Prostate gland (tissue), 2 donors: ENCODE data around the gene ISOC2. TPM values are rescaled to one million over a fixed set of nuclear protein-coding genes. Genes with fewer than 3 reads are reported as not detected.
A peak's percentile ranks its signal among the peaks of the same experiment; 100 is the strongest.

Experiments
- DNase-seq: peaks from one replicate; pipeline ENCODE4 v3.0.0-alpha.2; 2019; ENCODE audit warnings: low spot score
- H3K27ac ChIP-seq, 2 donors: fragments of 200-600 bp; sonication (generic); 2 replicates each; pipeline ENCODE4 v1.5.1; 2017 to 2019
- H3K27me3 ChIP-seq: fragments of 200-600 bp; sonication (generic); replicated peaks from 2 replicates; pipeline ENCODE4 v1.5.1; 2019; ENCODE audit not compliant: insufficient read depth
- H3K36me3 ChIP-seq, 2 donors: fragments of 200-600 bp; sonication (generic); 1 replicate in 1 of 2; 2 replicates in 1 of 2; pipeline versions ENCODE4 v1.5.1 to v1.8.1; 2017 to 2019
- H3K4me1 ChIP-seq: fragments of 200-600 bp; sonication (generic); replicated peaks from 2 replicates; pipeline ENCODE4 v1.5.1; 2019
- H3K4me3 ChIP-seq, 2 donors: fragments of 200-600 bp; sonication (generic); 2 replicates each; pipeline ENCODE4 v1.5.1; 2017 to 2019
- H3K9me3 ChIP-seq: fragments of 200-600 bp; sonication (generic); 2 replicates; pipeline ENCODE4 v1.5.1; 2017
- POLR2A ChIP-seq: fragments of 450-650 bp; IDR thresholded peaks from one replicate; pipeline ENCODE4 v1.6.1; 2016; ENCODE audit warnings: antibody characterized with exemption, mild to moderate bottlenecking
- POLR2AphosphoS5 ChIP-seq: sonication (generic); formaldehyde crosslinking; IDR thresholded peaks from one replicate; pipeline ENCODE4 v1.6.1; 2017; ENCODE audit warnings: antibody characterized with exemption
- WGBS: methylation state at CpG from one replicate; pipeline ENCODE4 v1.1.5; 2018; 5-methylcytosine and 5-hydroxymethylcytosine counted together
- intact Hi-C: fragments of 100-400 bp; cut with DNase I; formaldehyde crosslinking; loops from one replicate; pipeline ENCODE4 v1.14.2; 2022
- total RNA-seq, 2 donors: library from RNA; depleted of rRNA; stranded (reverse); fragments of >200 nt; gene quantifications; one replicate each; pipeline ENCODE4 v1.1.0, GENCODE V29; 2016
- TF ChIP-seq, protein P1 (sequence below), 4 experiments: fragments of 200-600 bp in 2 of 4; fragments of 450-650 bp in 2 of 4; sonication (generic) in 2 of 4; IDR thresholded peaks; 1 replicate in 3 of 4; 2 replicates in 1 of 4; pipeline ENCODE4 v1.5.1; 2016 to 2019; ENCODE audit warnings: antibody characterized with exemption in 4 of 4, mild to moderate bottlenecking in 2 of 4, moderate library complexity in 2 of 4

The ISOC2 gene
- total RNA-seq, 2 donors from 2014 or later: 85.1 to 117 TPM

- TF ChIP-seq POLR2A: no peak
- TF ChIP-seq, protein P1, sequence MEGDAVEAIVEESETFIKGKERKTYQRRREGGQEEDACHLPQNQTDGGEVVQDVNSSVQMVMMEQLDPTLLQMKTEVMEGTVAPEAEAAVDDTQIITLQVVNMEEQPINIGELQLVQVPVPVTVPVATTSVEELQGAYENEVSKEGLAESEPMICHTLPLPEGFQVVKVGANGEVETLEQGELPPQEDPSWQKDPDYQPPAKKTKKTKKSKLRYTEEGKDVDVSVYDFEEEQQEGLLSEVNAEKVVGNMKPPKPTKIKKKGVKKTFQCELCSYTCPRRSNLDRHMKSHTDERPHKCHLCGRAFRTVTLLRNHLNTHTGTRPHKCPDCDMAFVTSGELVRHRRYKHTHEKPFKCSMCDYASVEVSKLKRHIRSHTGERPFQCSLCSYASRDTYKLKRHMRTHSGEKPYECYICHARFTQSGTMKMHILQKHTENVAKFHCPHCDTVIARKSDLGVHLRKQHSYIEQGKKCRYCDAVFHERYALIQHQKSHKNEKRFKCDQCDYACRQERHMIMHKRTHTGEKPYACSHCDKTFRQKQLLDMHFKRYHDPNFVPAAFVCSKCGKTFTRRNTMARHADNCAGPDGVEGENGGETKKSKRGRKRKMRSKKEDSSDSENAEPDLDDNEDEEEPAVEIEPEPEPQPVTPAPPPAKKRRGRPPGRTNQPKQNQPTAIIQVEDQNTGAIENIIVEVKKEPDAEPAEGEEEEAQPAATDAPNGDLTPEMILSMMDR (IDR thresholded peaks at IDR 0.05): no peak
- no peak for TF ChIP-seq POLR2AphosphoS5
- 84% methylated on average over 13 of the region's 13 CpGs for WGBS
- Histone ChIP-seq H3K27me3 (no peaks in the 10 kb centered on the region), H3K27ac (no peak overlapping the region), H3K9me3 (no peaks in the 10 kb centered on the region), H3K4me1 (no peaks in the 10 kb centered on the region), H3K36me3 (peaks cover 0 to under 1% of the 10 kb centered on the region in 2 donors), H3K4me3 (no peak overlapping the region)
- intact Hi-C loops: no loop called here
- no peak for DNase-seq
Measured at GRCh38 chr19:55477905-55478304, 16.5 kb upstream of the ISOC2 start.

DNA sequence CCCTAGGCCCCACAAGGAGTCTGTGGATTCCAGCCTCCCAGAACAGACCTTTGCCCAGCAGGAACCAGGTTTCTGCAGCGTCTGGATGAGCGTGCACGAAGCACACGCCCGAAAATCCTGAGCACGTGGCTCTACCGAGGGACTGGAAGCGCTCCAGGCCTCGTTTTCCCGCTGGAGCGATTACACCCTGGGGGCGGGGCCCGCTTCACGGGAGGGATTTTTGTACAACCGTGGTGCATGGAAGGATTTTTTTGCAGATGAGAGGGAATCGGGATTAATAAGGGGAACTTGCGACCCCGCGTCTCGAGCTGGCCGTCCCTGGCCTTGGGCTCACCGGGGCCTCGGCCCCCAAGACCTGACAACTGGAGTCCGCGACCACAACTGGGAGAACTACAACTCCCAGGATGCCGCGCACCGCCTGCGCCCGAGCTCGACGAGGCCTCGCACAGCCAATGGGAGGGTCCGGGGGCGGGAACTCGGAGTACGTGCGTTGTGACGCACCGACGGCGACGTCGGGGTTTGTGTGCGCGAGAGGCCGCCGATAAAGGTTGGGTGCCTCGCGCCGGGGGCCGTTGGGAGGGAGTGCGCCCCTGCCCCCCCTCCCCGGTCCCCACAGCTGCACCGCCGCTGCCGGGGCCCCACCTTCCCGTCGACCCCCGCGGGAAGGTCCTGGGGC, 14.8 kb upstream of the ISOC2 start, which contains the start of gene ZNF628:
TSS of gene ZNF628 (plus strand) at position 518 of the 676 bp plus-strand sequence. CDS start 3,294 bp downstream, outside the sequence.
- TF ChIP-seq POLR2A: peak; percentile 63
- peak; percentile 89 for TF ChIP-seq POLR2AphosphoS5
- TF ChIP-seq, protein P1 (IDR thresholded peaks at IDR 0.05): no peak
- peak within 1 kb of the TSS; percentile 61 to 74 for H3K4me3 ChIP-seq
- no peaks in the 10 kb centered on the region for H3K9me3 ChIP-seq
- no peaks in the 10 kb centered on the region for H3K4me1 ChIP-seq
- intact Hi-C loops: no loop called here
- peak within 1 kb of the TSS; percentile 98 for H3K27ac ChIP-seq
- DNase-seq: peak; percentile 98
- WGBS: under 1% methylated on average over 51 of the region's 61 CpGs
- H3K27me3 ChIP-seq: no peaks in the 10 kb centered on the region
- H3K36me3 ChIP-seq: no peaks in the 10 kb centered on the region

- no peak for DNase-seq
- Histone ChIP-seq H3K27me3 (no peaks in the 10 kb centered on the region), H3K36me3 (no peaks in the 10 kb centered on the region), H3K4me3 (no peak overlapping the region), H3K27ac (no peak overlapping the region), H3K4me1 (no peaks in the 10 kb centered on the region), H3K9me3 (no peaks in the 10 kb centered on the region)
- WGBS: 71% methylated on average over 19 of the region's 19 CpGs
- intact Hi-C loops: no loop called here
- TF ChIP-seq POLR2A (no peak), POLR2AphosphoS5 (no peak)
- TF ChIP-seq, protein P1 (IDR thresholded peaks at IDR 0.05): no peak
Measured at GRCh38 chr19:55474269-55475265, 13.1 kb upstream of the ISOC2 start.

DNA sequence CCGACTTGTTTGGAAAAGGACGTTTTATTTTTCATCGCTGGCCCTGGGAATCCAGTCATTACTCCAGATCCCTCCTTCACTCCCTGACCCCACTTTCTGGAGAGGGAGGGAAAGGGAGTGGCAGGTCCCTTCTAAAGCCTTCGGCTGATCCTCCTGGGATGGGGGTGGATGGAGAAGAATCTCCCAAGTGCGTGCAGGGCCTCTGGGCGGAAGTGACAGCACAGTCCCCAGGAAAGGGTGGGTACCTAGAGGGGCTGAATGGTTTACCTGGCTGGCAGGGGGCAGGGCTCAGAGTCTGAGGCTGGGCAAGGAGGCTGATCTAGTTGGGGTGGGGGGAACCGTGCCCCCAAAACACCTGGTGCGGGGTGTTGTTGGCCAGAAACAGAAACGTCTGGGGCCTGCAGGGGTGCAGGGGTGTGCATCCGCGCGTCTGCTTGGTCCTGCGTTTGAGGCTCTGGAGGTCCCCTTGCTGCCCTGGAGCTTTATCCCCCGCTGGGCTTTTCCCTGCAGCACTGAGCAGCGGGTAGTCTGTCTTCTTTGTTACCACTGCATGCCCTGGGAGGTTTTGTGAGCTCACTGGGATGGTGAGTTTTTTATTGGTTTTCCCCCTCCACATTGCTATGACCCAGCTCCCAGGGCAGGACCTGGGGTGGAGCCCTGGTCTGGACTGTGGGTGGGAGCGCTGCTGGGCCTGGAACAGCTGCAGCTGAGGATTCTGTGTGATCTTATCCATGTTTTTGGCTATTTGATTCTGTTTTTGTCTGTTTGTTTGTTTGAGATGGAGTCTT, 12.0 kb upstream of the ISOC2 start:
- Histone ChIP-seq H3K4me3 (no peak overlapping the region), H3K9me3 (no peaks in the 10 kb centered on the region), H3K36me3 (no peaks in the 10 kb centered on the region), H3K4me1 (no peaks in the 10 kb centered on the region), H3K27me3 (no peaks in the 10 kb centered on the region), H3K27ac (no peak overlapping the region)
- 59% methylated on average over 15 of the region's 16 CpGs for WGBS
- DNase-seq: no peak
- TF ChIP-seq, protein P1 (IDR thresholded peaks at IDR 0.05): no peak
- no peak for TF ChIP-seq POLR2A
- TF ChIP-seq POLR2AphosphoS5: no peak
- intact Hi-C loops: no loop called here
